GM23248 (cell line): Measurements from ENCODE around the gene DNASE1L1. TPM values are rescaled to one million over a fixed set of nuclear protein-coding genes. Genes with fewer than 3 reads are reported as not detected.
"Not testable (repeated sequence)": the region's sequence is repeated elsewhere in the genome, so short reads cannot be mapped to it uniquely, and the experiment has no call there.

ENCODE experiments used
- DNase-seq: peaks from one replicate; pipeline ENCODE4 v3.0.0-alpha.2; 2015
- H2AFZ ChIP-seq: fragments of 200-600 bp; sonication (generic); 2 replicates; pipeline ENCODE4 v1.6.1; 2016; ENCODE audit warnings: antibody characterized with exemption
- H3F3A ChIP-seq: fragments of 200-600 bp; sonication (generic); 2 replicates; pipeline ENCODE4 v1.6.1; 2016; ENCODE audit warnings: mild to moderate bottlenecking, antibody characterized with exemption, mixed run types; ENCODE audit not compliant: insufficient read depth
- H3K27ac ChIP-seq: fragments of 200-600 bp; sonication (generic); 2 replicates; pipeline ENCODE4 v1.5.1; 2016; ENCODE audit warnings: mild to moderate bottlenecking
- H3K27me3 ChIP-seq: fragments of 200-600 bp; sonication (generic); replicated peaks from 2 replicates; pipeline ENCODE4 v1.6.1; 2016; ENCODE audit warnings: mild to moderate bottlenecking; ENCODE audit not compliant: insufficient read depth
- H3K36me3 ChIP-seq: fragments of 200-600 bp; sonication (generic); 2 replicates; pipeline ENCODE4 v1.6.1; 2016; ENCODE audit warnings: low read depth, mild to moderate bottlenecking
- H3K4me1 ChIP-seq: fragments of 200-600 bp; sonication (generic); 2 replicates; pipeline ENCODE4 v1.6.1; 2016; ENCODE audit warnings: mild to moderate bottlenecking; ENCODE audit not compliant: insufficient read depth
- H3K4me2 ChIP-seq: fragments of 200-600 bp; sonication (generic); one replicate; pipeline ENCODE4 v1.6.1; 2016; ENCODE audit warnings: mild to moderate bottlenecking; ENCODE audit not compliant: unreplicated experiment
- H3K4me3 ChIP-seq: fragments of 200-600 bp; sonication (generic); 2 replicates; pipeline ENCODE4 v1.5.1; 2016; ENCODE audit warnings: mild to moderate bottlenecking
- H3K79me2 ChIP-seq: fragments of 200-600 bp; sonication (generic); 2 replicates; pipeline ENCODE4 v1.6.1; 2016; ENCODE audit warnings: mild to moderate bottlenecking; ENCODE audit not compliant: insufficient read depth
- H3K9ac ChIP-seq: fragments of 200-600 bp; sonication (generic); 2 replicates; pipeline ENCODE4 v1.6.1; 2016; ENCODE audit warnings: mild to moderate bottlenecking
- H3K9me2 ChIP-seq: fragments of 200-600 bp; sonication (generic); 2 replicates; pipeline ENCODE4 v1.6.1; 2016; ENCODE audit warnings: mixed run types, mild to moderate bottlenecking, moderate library complexity; ENCODE audit not compliant: insufficient read depth
- H3K9me3 ChIP-seq: fragments of 200-600 bp; sonication (generic); one replicate; pipeline ENCODE4 v1.6.1; 2017; ENCODE audit warnings: low read depth
- H4K20me1 ChIP-seq: fragments of 200-600 bp; sonication (generic); 2 replicates; pipeline ENCODE4 v1.6.0; 2016; ENCODE audit not compliant: insufficient read depth
- EZH2 ChIP-seq: fragments of 200-600 bp; sonication (generic); IDR thresholded peaks from 2 replicates; pipeline ENCODE4 v1.6.1; 2018; ENCODE audit warnings: antibody characterized with exemption, mild to moderate bottlenecking; ENCODE audit not compliant: insufficient read depth, poor library complexity, severe bottlenecking
- EZH2phosphoT487 ChIP-seq: fragments of 200-600 bp; sonication (generic); IDR thresholded peaks from 2 replicates; pipeline ENCODE4 v1.6.1; 2018; ENCODE audit warnings: antibody characterized with exemption, moderate library complexity, mild to moderate bottlenecking, low read depth; ENCODE audit not compliant: insufficient read depth
- WGBS, 2 experiments: methylation state at CpG; one replicate each; pipeline ENCODE4 v1.1.6; 2015 to 2017; ENCODE audit warnings: low lambda C conversion rate in 2 of 2, low coverage in 1 of 2; ENCODE audit errors: missing lambda C conversion rate in 2 of 2; 5-methylcytosine and 5-hydroxymethylcytosine counted together
- in situ Hi-C: fragments of 300-500 bp; cut with MboI; formaldehyde crosslinking; loops from 2 replicates; pipeline ENCODE4 v1.15.0; 2020
- polyA plus RNA-seq: library from polyadenylated mRNA; unstranded; fragments of >200 nt; fragmentation: Nextera tagmentation; extraction: Ambion mirVana; gene quantifications from 2 replicates; pipeline ENCODE4 v1.2.1, GENCODE V29; 2016
- total RNA-seq: library from RNA; depleted of rRNA; stranded (reverse); fragments of >200 nt; shearing (Covaris generic); gene quantifications from 2 replicates; pipeline ENCODE4 v1.2.3, GENCODE V29; 2014

Gene DNASE1L1
- total and polyA plus RNA-seq, 2 experiments from 2014 or later, result 16.6 to 60.7 TPM

DNA sequence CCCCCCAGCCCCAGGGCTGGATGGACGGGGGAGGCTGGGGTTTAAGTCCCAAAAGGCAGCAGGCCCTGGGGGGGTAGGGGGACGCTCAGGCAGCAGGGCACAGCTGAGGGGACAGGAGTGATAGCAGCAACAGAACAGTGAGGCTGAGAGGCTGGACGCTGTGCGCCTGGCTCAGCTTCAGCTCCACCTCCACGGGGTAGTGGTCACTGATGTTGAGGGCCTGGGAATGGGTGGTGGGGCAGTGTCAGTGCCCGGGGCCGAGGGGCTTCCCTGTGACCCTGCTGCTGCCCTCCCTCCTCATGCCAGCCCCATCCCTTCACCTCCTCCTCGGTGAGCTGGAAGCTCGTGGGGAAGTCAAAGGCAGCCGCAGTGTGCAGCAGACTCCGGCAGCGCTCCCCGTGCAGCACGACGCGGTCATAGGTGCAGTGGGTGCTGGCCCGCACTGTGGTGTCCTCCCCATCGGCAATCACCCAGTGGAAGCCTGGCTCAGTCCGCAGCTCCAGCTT is 6.4 kb downstream of the DNASE1L1 start:
- TF ChIP-seq EZH2phosphoT487, result no peak
- no peak for TF ChIP-seq EZH2
- in situ Hi-C loops, result no loop called here
- no peak for DNase-seq
- H3K4me3 ChIP-seq, result no peak overlapping the region
- peaks cover 28% of the 10 kb centered on the region for H3K79me2 ChIP-seq
- H4K20me1 ChIP-seq, result no peaks in the 10 kb centered on the region
- H3F3A ChIP-seq, result peaks cover 40% of the 10 kb centered on the region
- no peaks in the 10 kb centered on the region; the same call in 1 of the 2 replicates for H3K4me1 ChIP-seq
- no peaks in the 10 kb centered on the region for H3K9me3 ChIP-seq
- H3K9ac ChIP-seq, result no peak overlapping the region
- H3K27me3 ChIP-seq, result no peaks in the 10 kb centered on the region
- 71 to 100% methylated on average over 6 to 7 of the region's 19 CpGs for WGBS, 2 experiments
- H2AFZ ChIP-seq, result no peak overlapping the region
- peaks cover 24% of the 10 kb centered on the region for H3K36me3 ChIP-seq
- H3K9me2 ChIP-seq, result no peaks in the 10 kb centered on the region
- H3K4me2 ChIP-seq, result no peak overlapping the region
- no peak overlapping the region for H3K27ac ChIP-seq

DNA sequence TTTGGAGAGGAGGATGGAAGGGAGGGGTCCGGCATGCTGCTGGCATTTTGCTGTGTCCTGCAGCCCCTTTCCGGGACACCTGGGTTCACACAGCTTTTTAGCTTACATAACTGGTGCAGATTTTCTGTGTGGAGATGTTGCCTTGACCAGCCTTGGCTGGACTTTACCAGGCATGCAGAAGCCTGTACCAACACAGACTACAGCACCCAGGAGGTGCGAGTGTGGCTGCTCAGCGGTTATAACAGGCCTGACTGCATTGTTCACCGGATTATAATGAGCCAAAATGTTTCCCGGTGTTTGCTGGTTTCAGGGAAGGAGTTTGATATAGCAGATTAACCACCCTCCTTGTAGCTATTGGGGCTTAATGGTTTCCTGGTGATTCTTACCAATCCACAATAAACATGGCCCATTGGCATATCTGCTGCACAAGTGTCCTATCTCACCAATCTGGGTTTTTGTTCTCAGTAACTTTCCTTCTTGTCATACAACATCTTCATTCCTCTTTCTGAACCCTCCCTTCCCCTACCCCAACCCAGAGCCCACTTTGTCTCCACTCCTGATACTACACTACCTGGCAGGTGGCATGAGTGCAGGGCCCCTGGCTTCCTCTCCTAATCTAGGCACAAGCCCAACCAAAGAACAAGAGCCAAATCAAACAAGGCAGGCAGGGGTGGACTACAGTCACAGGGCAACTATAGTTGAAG is 7.0 kb downstream of the DNASE1L1 start:
- H3K9me2 ChIP-seq, result no peaks in the 10 kb centered on the region
- in situ Hi-C loops, result no loop called here
- peaks cover 40% of the 10 kb centered on the region for H3F3A ChIP-seq
- no peak overlapping the region for H3K4me2 ChIP-seq
- WGBS, 2 experiments, result 20 to 29% methylated on average over 6 of the region's 6 CpGs
- no peaks in the 10 kb centered on the region; the same call in 1 of the 2 replicates for H3K4me1 ChIP-seq
- no peaks in the 10 kb centered on the region for H3K9me3 ChIP-seq
- TF ChIP-seq EZH2 (no peak), EZH2phosphoT487 (no peak)
- H2AFZ ChIP-seq, result no peak overlapping the region
- no peak for DNase-seq
- 0 out of 2 replicates have a peak overlapping the region, but pooled peaks have one; percentile 100 for H3K9ac ChIP-seq
- H3K27ac ChIP-seq, result no peak overlapping the region; the same call in 1 of the 2 replicates
- no peaks in the 10 kb centered on the region for H3K27me3 ChIP-seq
- H4K20me1 ChIP-seq, result no peaks in the 10 kb centered on the region
- H3K36me3 ChIP-seq, result peaks cover 24% of the 10 kb centered on the region
- no peak overlapping the region for H3K4me3 ChIP-seq
- H3K79me2 ChIP-seq, result peaks cover 23% of the 10 kb centered on the region

DNA sequence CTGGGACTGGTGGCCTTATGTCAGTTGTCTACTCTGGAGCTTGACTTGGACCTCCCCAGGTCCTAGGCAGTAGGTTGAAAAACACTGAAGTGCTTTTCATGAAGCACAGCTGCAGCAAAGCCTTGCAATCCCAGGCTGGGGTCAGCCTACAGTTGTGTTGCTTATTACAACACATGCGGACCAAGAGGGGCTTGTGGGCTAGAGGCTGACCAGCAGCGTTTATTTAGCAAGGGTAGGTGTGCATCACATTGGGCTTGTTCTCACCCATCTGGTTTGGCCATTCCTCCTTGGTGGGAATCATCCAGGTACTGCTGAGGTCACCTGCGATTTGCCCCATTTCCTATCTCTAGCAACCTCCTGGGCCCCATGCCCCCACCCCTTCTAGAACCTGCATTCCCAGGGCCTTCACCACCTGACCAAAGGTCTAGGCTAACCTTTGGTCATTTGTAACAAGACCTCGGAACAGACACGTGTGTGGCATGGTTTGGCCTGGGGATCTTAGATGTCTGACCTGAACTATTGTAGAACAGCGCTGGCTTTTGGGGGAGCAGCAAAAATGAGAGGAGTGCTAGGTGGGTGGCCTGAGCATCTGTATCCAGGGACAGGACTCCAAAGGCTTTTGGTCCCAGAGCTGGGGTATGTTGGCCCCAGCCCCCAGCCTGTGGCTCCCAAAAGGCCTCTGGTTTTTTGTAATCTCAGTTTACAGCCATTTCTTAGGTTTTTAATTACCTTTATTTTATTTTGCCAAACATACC is 7.8 kb downstream of the DNASE1L1 start:
- no peak for TF ChIP-seq EZH2phosphoT487
- TF ChIP-seq EZH2, result no peak
- H3K4me2 ChIP-seq, result no peak overlapping the region
- no peak overlapping the region for H2AFZ ChIP-seq
- 28 to 31% methylated on average over 6 of the region's 6 CpGs for WGBS, 2 experiments
- H4K20me1 ChIP-seq, result no peaks in the 10 kb centered on the region
- H3K27ac ChIP-seq, result peak overlapping the region; percentile 100
- peak overlapping the region; percentile 85; the same call in 1 of the 2 replicates for H3K4me3 ChIP-seq
- H3K9me2 ChIP-seq, result no peaks in the 10 kb centered on the region
- H3F3A ChIP-seq, result peaks cover 40% of the 10 kb centered on the region
- no peaks in the 10 kb centered on the region for H3K9me3 ChIP-seq
- in situ Hi-C loops, result no loop called here
- no peaks in the 10 kb centered on the region for H3K27me3 ChIP-seq
- no peak for DNase-seq
- peak overlapping the region; percentile 100 for H3K9ac ChIP-seq
- peaks cover 24% of the 10 kb centered on the region for H3K36me3 ChIP-seq
- peaks cover 24% of the 10 kb centered on the region for H3K79me2 ChIP-seq
- H3K4me1 ChIP-seq, result no peaks in the 10 kb centered on the region; the same call in 1 of the 2 replicates

DNA sequence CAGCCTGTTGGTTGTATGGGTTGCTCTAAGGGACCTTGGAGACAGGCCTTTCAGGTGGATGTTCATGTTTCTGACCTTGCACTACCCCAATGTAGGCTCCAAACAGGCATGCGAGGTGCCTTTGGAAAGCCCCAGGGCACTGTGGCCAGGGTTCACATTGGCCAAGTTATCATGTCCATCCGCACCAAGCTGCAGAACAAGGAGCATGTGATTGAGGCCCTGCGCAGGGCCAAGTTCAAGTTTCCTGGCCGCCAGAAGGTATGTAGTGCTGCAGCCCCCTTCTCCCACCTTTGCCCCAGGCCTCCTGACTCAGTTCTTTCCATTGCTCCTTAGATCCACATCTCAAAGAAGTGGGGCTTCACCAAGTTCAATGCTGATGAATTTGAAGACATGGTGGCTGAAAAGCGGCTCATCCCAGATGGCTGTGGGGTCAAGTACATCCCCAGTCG is 8.7 kb downstream of the DNASE1L1 start:
- in situ Hi-C loops, DNase-seq, H3K27me3 ChIP-seq, H3K9me2 ChIP-seq, H3K4me1 ChIP-seq, H3K9me3 ChIP-seq, H4K20me1 ChIP-seq, H2AFZ ChIP-seq: not testable (repeated sequence)
- Histone ChIP-seq H3K27ac (peak overlapping the region; percentile 100), H3K9ac (peak overlapping the region; percentile 100), H3K36me3 (peaks cover 24% of the 10 kb centered on the region), H3K4me2 (peak overlapping the region; percentile 90), H3K4me3 (peak overlapping the region; percentile 85), H3F3A (peaks cover 40% of the 10 kb centered on the region), H3K79me2 (peaks cover 28% of the 10 kb centered on the region)
- 55 to 67% methylated on average over 5 to 6 of the region's 6 CpGs for WGBS, 2 experiments
